ENCODE data around the gene SYTL4. TPM values are rescaled to one million over a fixed set of nuclear protein-coding genes. Genes with fewer than 3 reads are reported as not detected.

The SYTL4 gene
- total RNA-seq, 1 donor from 2014 or later: 11.6 TPM

DNA sequence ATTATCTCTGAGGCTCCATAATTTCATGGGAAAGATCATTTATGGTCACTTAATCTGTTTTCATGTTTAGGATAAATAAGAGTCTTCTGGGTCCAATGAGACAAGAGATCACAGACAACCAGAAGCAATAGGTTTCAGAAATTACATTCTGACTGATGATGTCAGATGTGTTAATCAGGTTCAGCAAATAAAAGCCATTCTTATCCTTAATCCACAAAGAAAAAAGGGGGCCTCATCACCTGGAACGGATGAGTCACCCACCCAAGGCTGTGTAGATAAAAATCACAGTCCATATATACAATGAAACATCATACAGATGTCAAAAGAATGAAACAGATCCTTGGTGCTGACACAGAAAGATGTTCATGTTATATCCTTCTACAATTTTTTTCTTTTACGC lies 36.6 kb downstream of the SYTL4 start:
- no peak for DNase-seq (ENCODE audit: low read depth, low spot score)

DNA sequence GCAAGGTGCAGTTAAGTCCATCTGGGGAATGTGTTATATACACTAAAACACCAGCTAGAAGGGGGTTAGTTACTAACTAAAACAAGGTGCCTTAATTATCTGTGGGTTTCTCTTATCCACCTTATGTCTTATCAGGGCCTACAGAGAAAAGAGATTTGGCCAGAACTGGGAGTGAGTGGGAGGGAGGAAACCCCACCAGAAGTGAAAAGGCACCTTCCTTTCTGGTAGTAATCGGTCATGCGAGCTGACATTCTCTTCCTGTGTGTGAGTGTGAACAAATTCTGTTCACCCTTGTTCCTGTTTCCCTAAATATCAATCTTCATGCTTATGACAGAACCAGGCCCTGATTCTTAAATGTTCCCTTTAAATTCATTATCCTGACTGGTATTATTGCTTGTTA lies 44.4 kb downstream of the SYTL4 start:
- no peak for DNase-seq (ENCODE audit: low read depth, low spot score)

DNA sequence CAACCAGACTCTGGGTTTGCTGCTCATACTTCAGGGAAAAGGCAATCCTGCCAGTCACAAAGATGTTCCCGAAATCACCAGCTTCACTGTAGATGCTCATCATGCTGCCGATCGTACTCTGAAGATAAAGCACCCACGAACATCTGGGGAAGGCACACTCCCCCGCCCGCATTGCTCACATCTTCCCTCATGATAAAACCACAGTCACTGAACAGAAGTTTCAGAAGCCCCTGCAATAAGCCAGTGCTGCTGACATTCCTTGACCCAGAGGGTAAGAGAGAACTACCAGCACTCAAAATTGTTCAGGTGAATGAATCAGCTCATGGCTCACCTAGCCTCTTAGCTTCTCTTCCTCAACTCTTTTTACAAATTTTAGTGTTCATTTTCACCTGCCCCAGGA lies 44.8 kb downstream of the SYTL4 start:
- DNase-seq (ENCODE audit: low read depth, low spot score): no peak

DNA sequence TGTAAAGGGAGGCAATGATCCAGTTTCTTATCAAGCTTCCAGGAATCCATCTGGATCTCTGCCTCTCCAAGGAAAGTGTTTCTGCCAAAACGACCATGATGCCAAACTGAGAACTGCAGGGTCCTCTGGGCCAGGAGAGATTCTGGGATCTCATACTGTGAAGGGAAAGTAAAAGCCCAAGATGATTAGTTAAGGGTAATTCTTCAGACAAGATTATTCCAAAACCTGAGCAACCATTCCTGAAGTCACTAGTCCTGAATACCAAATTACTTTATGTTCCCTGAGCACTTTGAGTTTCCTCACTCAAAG lies 46.0 kb downstream of the SYTL4 start:
- DNase-seq (ENCODE audit: low read depth, low spot score): no peak

DNA sequence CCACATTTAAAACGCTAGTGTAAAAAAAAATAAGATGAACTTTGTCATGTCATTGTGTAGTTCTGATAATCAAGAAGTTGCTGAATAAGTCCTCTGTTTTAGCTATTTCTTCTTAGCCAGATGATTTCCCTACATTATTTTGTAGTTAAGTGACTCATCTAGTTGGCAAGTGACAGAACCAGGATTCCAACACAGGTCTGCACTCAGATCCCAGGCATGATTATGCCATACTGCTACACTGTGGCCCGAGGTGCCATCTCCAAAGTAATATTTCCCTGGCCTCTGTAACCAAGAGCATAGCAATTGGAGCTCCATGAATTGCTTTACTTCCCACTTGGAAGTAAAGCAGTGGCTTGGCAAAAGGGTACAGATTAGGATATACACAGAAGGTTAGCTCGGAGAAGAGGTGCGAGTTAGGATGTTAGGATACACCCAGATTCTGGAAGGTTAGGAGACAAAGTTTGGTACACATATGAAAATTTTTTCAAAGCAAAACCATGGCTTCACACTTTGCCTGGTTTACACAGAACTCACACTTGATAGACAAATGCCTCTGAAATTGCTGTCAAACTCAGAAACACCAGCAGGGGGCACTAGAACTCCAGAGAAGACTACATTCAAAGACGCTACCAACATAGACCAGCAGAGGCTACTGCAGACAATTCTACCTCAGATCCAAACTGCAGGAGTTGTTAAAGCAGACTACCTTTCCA lies 46.5 kb downstream of the SYTL4 start:
- peak; percentile 46 for DNase-seq (ENCODE audit: low read depth, low spot score)

DNA sequence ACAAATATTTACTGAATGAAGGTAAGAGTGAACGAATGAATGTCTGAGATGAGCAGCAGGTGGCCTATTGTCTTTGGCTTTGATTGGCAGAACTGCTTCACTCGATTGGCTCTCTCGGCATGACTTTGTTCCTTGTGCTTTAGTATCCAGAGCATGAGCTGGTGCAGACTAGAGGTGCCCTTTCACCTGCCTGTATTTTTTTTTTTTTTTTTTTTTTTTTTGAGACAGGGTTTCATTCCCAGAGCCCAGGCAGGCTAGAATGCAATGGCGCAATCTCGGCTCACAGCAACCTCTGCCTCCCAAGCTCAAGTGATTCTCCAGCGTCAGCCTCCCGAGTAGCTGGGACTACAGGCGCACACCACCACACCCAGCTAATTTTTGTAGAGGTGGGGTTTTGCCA lies 49.0 kb downstream of the SYTL4 start:
- DNase-seq (ENCODE audit: low read depth, low spot score): no peak

DNA sequence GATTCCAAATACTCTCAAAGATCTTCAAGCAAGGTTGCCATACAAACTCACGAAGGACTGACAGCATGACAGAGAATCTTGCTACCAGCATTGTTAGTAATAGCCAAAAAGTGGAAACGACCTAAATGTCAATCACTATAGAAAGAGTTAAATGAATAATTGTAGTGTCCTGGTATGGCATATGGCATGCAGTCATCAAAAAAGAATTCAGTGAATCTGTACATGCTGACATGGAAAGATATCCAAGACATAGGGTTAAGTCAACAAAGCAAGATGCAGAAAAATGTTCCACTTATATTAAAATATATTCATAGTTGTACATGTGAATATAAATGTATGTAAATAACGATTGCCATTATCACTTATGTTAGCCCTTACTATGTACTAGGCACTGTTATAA lies 50.3 kb downstream of the SYTL4 start:
- no peak for DNase-seq (ENCODE audit: low read depth, low spot score)

DNA sequence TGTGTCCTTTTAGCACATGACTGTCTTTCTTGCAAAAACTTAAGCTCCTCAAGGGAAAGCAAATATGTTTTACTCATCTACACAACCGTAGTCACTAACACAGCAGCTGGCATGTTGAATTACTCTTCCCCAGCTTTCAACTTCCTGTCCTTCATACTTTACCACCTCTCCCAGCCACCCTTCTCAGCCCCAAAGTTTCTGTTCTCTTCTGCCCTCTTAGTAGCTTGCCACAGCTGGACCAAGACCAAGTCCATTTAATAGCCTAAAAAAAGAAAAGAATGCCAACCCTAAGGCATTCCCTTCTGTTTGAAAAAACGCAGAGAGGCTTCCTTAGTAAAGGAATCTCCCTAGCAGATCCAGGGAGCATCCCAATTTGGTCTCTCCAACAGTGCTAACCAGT lies 51.2 kb downstream of the SYTL4 start:
- no peak for DNase-seq (ENCODE audit: low read depth, low spot score)

DNA sequence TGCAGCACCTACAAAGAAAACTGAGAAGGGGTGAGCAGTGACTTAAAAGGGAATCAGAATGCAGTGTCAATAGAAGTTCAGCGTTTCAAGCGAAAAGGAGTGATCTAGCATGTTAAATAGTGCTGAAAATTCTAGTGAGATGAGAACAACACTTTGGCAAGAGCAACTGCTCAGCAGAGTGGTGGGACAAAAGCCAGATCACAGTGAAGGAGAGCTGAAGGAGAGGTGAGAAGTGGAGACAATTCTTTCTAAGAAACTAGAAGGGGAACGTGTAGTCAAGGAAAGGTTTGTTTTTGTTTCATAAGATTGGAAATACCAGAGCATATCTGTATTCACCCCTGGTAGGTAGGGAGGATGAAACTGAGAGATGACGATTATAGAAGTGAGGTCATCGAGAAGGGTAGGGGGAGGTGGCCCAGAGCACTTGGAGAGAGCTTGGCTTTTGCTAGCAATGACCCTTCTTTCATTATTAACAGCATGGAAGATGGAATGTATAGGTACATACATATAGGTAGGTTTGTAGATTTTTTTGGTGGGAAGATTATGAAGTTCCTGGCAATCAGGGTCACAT lies 54.2 kb downstream of the SYTL4 start:
- no peak for DNase-seq (ENCODE audit: low read depth, low spot score)

DNA sequence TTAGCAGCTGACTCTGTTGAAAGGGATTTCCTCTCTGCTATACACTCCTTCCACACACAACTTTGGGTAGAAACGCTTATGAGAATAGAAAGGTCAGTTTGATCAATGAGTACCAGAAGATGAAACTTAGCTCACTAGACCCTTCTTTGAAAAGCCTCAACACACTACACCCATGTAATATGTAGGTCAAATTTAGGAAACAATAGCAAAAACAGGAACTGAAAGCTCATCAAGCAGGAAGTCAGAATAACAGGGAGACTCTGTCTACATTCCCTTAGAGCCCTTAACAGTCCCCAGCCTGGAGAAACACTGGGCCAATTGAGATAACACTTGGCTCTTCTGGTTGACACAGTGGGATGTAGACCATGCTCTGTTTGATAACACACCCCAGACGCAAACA lies 57.2 kb downstream of the SYTL4 start:
- no peak for DNase-seq (ENCODE audit: low read depth, low spot score)

DNA sequence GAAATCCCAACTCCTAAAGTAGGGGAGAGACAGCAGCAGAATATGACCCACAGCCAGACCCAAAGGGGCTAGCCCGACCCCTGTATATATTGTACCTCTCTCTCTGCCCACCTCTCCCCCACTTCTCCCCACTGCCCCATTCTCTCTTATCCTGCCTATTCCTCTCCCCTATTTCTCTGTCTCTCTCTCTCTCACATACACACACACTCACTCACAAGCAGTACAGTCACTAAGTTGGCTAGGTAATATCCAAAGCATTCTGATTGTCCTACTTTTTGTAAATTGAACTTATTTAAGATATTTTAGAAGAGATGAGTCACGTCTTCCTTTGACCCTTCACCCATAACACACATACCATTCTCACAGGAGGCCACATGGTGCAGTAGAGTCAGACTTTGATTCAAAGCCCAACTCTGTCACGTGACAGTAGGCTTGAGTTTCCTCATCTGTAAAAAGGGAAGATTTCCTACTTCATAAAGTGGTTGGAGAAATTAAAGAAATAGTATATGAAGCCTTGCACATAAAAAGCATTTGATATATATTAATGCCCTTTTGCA lies 58.4 kb downstream of the SYTL4 start:
- DNase-seq (ENCODE audit: low read depth, low spot score): no peak

DNA sequence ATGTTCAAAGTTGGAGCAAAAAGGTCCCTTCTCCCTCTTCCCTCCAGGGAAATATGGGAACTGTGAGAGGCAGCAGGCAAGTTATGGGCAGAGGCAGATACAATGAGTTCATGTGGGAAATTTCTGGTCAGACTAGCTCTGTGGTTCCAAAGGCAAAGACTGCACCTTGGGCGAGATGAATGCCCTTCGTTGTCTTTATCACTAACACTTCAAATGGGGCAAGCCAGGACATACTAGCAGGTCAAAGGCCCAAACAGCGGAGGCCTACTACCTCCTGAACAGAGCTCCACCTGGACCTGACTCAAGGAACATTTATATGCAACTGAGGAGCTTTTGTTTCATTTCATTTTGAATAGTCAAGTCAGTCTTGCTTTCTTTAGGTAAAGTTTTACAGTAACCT lies 59.0 kb downstream of the SYTL4 start:
- no peak for DNase-seq (ENCODE audit: low read depth, low spot score)

DNA sequence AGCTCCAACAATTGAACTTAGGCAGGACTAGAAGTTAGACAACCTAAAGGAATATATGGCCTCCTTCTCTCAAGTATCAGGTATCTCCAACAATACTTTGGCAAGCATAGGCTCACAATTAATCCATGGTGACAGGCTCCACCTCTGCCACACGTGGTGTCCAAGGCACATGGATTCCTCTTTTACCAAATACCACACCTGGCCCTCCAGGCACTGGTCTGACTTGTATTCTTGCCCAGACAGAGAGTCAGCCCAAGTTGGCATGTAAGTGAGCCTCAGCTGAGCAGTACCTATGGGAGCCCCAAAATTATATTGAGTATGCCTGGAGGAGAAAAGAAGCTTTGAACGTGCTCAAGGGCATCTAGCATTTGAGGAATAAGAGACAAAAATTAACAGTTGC lies 68.3 kb downstream of the SYTL4 start:
- no peak for DNase-seq (ENCODE audit: low read depth, low spot score)

DNA sequence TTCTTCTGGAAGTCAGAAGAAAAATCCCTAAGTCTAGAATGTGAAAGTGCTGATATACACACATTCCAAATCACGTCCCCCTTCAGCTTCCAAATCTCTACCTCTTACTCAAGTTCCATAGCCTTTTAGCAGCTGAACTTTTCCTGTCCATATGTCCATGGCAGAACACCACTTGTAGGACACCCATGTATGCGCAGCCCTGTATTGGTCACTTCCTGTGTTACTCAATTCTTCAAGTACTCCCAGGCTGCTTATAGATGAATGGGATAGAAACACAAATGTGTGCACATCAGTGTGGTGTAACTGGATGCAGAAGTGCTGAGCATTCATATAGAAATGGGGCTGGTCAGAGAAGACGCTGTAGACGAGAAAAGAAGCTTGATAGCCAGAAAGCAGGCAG lies 69.1 kb downstream of the SYTL4 start:
- no peak for DNase-seq (ENCODE audit: low read depth, low spot score)

DNA sequence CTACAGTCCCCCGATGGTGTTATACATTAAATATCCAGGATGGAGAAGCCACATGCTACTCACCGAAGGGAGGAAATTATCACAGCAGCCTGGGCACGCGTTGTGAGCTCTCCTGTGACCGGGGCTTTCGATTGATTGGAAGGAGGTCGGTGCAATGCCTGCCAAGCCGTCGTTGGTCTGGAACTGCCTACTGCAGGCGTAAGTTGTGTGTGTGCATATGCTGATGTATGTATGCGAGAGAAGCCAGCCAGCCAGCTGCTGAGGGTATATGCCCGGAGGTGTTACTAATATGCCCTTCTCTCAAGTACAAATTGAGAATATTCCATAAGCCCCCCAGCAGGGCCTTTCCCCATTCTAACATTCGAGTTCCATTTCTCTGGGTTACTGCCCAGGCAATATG lies 69.8 kb downstream of the SYTL4 start:
- DNase-seq (ENCODE audit: low read depth, low spot score): no peak

DNA sequence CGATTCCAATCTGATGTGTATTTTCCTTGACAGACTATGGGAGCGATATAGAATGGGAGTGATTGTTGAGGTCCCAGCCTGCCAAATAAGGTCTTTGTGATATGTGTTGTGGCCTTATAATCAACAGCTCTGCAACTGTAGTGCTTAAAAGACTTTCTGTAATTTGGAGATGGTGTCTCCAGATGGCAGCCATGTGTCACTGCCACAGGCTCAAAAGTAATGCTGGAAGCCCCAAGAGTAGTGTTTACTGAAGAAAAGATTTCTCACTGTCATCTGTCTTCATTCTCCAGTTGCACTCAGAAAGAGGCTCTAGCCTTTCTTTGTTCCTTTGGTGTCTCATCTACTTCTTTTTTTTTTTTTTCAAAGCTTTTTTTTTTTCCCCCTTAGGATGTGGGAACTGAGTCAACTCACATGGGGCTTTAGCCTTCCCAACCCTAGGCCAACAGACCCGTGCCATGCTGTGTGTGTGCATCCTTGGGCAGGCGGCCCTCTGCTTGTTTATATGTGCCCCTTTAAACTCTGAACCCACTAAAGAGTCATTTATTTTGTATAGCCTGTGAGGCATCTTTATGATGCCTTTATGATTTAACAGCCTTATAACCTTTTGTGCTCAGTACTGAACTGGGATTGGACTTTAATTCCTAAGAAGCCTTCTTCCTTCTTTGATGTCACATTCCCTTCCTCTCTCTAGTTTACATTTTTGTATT lies 72.3 kb downstream of the SYTL4 start:
- no peak for DNase-seq (ENCODE audit: low read depth, low spot score)

DNA sequence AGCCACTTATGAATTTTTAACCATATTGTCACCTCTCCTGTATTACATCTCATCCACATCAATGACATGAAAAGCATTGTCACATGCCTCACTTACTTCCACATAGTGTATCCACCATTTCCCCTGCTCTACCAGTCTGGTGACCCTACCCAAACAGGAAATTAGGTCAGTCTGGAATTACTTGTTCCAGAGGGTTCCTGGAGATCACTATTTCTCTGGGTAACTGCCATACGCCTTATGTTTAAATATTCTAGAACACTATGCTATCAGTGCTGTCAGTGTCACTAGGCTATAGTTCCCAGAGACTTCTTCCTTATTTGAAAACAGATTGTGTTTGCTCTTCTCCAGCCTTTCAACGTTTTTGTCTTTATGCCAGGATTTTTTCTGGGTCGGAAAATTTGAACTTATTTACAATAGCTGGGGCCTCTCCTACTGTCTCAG lies 73.0 kb downstream of the SYTL4 start:
- no peak for DNase-seq (ENCODE audit: low read depth, low spot score)

DNA sequence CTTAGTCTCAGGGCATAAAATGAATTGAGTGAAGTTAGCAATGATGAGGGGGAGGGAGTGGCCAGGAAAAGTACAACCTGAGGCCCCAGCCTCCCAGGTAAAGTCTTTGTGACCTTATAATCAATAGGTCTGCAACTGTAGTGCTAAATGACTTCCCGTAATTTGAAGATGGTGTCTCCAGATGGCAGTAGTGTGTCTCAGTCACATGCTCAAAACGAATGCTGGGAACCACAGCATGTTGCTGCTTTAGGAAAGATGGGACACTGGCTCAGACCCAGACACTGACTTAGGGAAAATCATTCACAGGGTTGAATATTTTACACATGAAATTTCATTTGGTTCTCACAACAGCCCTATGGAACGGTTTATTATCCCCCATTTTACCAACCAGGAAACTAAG lies 77.7 kb downstream of the SYTL4 start:
- DNase-seq (ENCODE audit: low read depth, low spot score): no peak

DNA sequence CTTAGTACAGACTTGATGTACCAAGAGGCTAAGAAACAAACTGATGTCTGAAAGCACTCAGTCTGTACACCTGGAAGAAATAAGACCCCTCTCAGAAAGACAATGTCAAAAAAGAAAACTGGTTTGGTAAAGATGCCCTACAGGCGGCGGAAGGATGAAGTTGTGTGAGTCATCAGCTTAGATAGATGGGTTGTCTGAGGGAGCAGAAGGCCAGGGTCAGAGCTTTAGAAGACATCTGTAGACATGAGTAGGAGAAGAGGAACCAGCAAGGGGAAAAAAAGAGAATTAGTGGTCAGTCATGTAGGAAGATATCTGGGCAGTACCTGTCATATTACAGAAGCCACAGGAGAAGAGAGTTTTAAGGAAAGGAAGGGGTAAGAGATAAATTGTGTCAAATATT lies 79.7 kb downstream of the SYTL4 start:
- DNase-seq (ENCODE audit: low read depth, low spot score): no peak

DNA sequence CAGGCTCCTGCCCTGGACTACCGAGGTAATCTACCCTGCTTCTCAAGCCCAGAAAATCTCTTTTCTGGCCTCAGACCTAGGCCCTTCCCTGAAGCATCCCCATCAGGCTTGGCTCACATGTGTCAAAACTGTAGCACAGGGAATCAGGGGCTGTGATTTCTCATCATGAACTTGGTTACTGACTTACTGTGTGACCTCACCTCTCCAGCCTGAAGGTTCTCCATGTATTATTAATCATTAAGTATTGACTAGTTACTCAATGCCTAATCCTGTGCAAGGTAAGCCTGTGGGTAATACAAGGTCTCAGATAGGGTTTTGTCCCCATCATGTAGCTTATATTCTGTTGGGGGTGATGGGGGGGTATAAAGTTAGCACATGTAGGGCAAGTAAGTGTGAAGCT lies 81.1 kb downstream of the SYTL4 start:
- no peak for DNase-seq (ENCODE audit: low read depth, low spot score)

DNA sequence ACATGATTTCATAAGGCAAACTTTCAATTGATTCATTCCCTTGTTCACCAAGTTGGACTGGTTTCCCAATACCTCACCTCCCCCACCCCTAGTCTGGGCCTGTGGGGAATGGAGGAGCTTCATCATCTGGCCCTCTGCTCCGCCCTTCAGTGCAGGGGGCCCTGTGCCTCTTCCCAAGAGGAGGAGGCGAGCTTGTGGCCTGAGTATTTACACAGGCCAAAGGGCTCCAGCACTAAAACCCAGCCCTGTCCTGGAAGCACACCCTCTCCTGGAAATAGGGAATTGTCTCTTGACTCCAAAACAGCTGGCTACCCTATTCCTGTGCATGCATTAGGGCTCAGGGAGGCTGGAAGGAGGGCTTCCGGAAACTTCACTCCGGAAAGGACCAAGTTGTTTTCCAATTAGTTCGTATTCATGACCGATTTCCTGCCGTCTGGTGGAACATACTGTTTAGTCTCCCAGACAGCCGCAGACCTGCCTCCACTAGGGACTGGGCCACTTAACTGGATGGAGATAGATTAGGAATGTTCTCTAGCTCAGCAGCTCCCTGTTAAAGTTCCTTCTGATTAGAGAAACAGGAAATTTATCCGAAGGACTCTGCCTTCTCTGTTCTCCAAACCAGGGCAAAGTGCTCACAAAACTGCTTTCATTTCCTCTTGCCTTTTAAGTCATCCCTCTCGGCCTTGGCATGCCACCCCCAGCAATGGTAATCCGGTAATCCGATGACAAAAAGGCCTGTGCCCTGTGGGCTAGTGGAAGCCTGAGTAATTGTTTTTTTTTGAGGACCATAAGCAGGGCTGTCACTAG lies 82.2 kb downstream of the SYTL4 start:
- DNase-seq (ENCODE audit: low read depth, low spot score): peak; percentile 71
